SK-N-SH (cell line): ENCODE data around the gene CTAGE4. TPM values are rescaled to one million over a fixed set of nuclear protein-coding genes. Genes with fewer than 3 reads are reported as not detected.
"Not testable (repeated sequence)": the region's sequence is repeated elsewhere in the genome, so short reads cannot be mapped to it uniquely, and the experiment has no call there.

Experiments used
- CTCF ChIA-PET: fragments of 300-600, 350-600 bp; formaldehyde crosslinking; extraction: SDS; loops from one replicate; lab custom pipeline; 2021; lab: Yijun Ruan, JAX
- POLR2A ChIA-PET: fragments of 350-600 bp; sonication (Branson Sonifier 250); formaldehyde crosslinking; extraction: SDS; loops from one replicate; lab custom pipeline; 2020; ENCODE audit warnings: antibody characterized with exemption, inconsistent platforms; lab: Yijun Ruan, JAX
- DNase-seq: peaks from one replicate; pipeline ENCODE4 v3.0.0; 2012
- H2AFZ ChIP-seq: fragments of 200-600 bp; sonication (generic); 2 replicates; pipeline ENCODE4 v1.8.1; 2016; ENCODE audit warnings: antibody characterized with exemption, mild to moderate bottlenecking, low read depth
- H3F3A ChIP-seq: fragments of 200-600 bp; sonication (generic); replicated peaks from 2 replicates; pipeline ENCODE3; 2016; ENCODE audit warnings: antibody characterized with exemption, mild to moderate bottlenecking; ENCODE audit not compliant: insufficient read depth
- H3K27ac ChIP-seq, 2 experiments: fragments of 200-500 bp in 1 of 2; fragments of 200-600 bp in 1 of 2; sonication (Bioruptor generic) in 1 of 2; sonication (generic), shearing (Covaris generic) in 1 of 2; 2 replicates each; pipeline versions ENCODE4 v1.5.1 to v1.6.1; 2014 to 2016; ENCODE audit warnings: low read depth in 2 of 2, inconsistent platforms in 1 of 2, low read length in 1 of 2, mild to moderate bottlenecking in 1 of 2, mixed read lengths in 1 of 2
- H3K27me3 ChIP-seq: fragments of 200-600 bp; sonication (generic), shearing (Covaris generic); 2 replicates; pipeline ENCODE4 v1.6.1; 2016; ENCODE audit warnings: mixed run types; ENCODE audit not compliant: insufficient read depth
- H3K36me3 ChIP-seq, 2 experiments: fragments of 200-500 bp in 1 of 2; fragments of 200-600 bp in 1 of 2; sonication (Bioruptor generic) in 1 of 2; sonication (generic) in 1 of 2; replicated peaks in 1 of 2; 2 replicates each; pipeline versions ENCODE3 to v1.5.1; 2014 to 2016; ENCODE audit warnings: low read length in 1 of 2, mild to moderate bottlenecking in 1 of 2; ENCODE audit not compliant: insufficient read depth in 2 of 2, control insufficient read depth in 1 of 2
- H3K4me1 ChIP-seq, 2 experiments: fragments of 200-500 bp in 1 of 2; fragments of 200-600 bp in 1 of 2; sonication (Bioruptor generic) in 1 of 2; sonication (generic), shearing (Covaris generic) in 1 of 2; 2 replicates each; pipeline versions ENCODE4 v1.5.1 to v1.6.1; 2014 to 2016; ENCODE audit warnings: low read depth in 1 of 2, low read length in 1 of 2, mixed run types in 1 of 2; ENCODE audit not compliant: insufficient read depth in 2 of 2, control insufficient read depth in 1 of 2
- H3K4me2 ChIP-seq: fragments of 200-600 bp; sonication (generic), shearing (Covaris generic); 2 replicates; pipeline ENCODE4 v1.6.1; 2017; ENCODE audit warnings: mixed run types
- H3K4me3 ChIP-seq, 2 experiments: fragments of 200-500 bp in 1 of 2; fragments of 200-600 bp in 1 of 2; sonication (Bioruptor generic) in 1 of 2; sonication (generic), shearing (Covaris generic) in 1 of 2; 2 replicates each; pipeline versions ENCODE4 v1.5.1 to v1.8.1; 2014 to 2016; ENCODE audit warnings: low read depth in 2 of 2, inconsistent platforms in 1 of 2, low read length in 1 of 2, mild to moderate bottlenecking in 1 of 2, mixed read lengths in 1 of 2, moderate library complexity in 1 of 2
- H3K79me2 ChIP-seq: fragments of 200-600 bp; sonication (generic); 2 replicates; pipeline ENCODE4 v1.8.1; 2017; ENCODE audit warnings: mild to moderate bottlenecking; ENCODE audit not compliant: insufficient read depth
- H3K9ac ChIP-seq: fragments of 200-600 bp; sonication (generic); 2 replicates; pipeline ENCODE4 v1.6.1; 2017; ENCODE audit warnings: mixed run types
- H3K9me2 ChIP-seq: fragments of 200-600 bp; sonication (generic); 2 replicates; pipeline ENCODE4 v1.6.1; 2017; ENCODE audit warnings: mixed run types
- H3K9me3 ChIP-seq: fragments of 200-600 bp; sonication (generic); 2 replicates; pipeline ENCODE4 v1.6.1; 2017; ENCODE audit warnings: mixed run types, mild to moderate bottlenecking, moderate library complexity
- H4K20me1 ChIP-seq: fragments of 200-600 bp; sonication (generic); 2 replicates; pipeline ENCODE4 v1.6.1; 2017; ENCODE audit warnings: mild to moderate bottlenecking, mixed run types; ENCODE audit not compliant: insufficient read depth
- WGBS: methylation state at CpG from one replicate; pipeline ENCODE4 v1.1.6; 2017; ENCODE audit warnings: low lambda C conversion rate; 5-methylcytosine and 5-hydroxymethylcytosine counted together
- polyA plus RNA-seq, 3 experiments: library from polyadenylated mRNA; depleted of rRNA; stranded (reverse); fragments of >200 nt; gene quantifications; 2 replicates each; pipeline ENCODE4 v1.2.3, GENCODE V29; 2012

CTAGE4 gene
- polyA plus RNA-seq, 1 of the 3 experiments (the other 2 are of a cell fraction), result not detected

DNA sequence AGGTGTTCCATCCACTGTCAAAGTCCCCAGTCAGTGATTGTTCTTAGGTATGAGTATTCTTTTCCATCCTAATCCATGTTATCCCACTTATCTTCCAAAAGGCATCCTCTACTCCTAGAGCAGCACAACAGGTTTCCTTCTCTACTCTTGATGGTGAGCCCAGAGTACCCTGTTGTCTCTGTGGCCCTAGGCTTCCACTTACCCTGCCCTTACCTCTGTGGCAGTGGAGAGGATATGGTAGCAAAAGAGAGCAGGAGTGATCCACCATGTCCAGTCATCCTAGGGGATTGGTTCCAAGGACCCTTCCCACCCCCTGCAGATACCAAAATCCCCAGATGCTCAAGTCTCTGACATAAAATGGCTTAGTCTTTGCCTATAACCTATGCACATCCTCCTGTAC, 33.9 kb downstream of the CTAGE4 start:
- H3K36me3 ChIP-seq, POLR2A ChIA-PET, CTCF ChIA-PET, H3K79me2 ChIP-seq, H3K9me3 ChIP-seq, H3K9ac ChIP-seq, H4K20me1 ChIP-seq, H3K4me3 ChIP-seq, H2AFZ ChIP-seq, H3F3A ChIP-seq, H3K27me3 ChIP-seq, H3K27ac ChIP-seq, H3K9me2 ChIP-seq, H3K4me2 ChIP-seq, DNase-seq, H3K4me1 ChIP-seq: not testable (repeated sequence)

DNA sequence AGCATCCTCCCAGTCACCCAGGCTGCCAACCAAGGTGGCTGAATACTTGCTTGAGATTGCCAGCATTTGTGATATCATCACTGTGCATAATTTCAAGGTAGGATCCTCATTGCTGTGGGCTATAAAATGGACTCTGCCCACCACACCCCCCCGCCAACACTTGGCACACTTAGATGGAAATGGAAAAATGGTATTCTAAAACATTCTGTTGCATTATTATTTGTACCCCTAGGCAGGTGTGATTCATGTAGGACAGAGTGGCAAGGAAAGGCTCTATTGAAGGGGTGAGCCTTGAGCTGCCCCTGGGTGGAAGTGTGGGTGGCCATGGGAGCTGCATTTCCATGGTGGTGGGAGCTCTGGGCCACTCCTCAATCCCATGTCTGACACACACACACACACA, 35.3 kb downstream of the CTAGE4 start:
- H3K9ac ChIP-seq, H3K9me2 ChIP-seq, H4K20me1 ChIP-seq, H3K4me3 ChIP-seq, H3K27me3 ChIP-seq, H3K36me3 ChIP-seq, H3F3A ChIP-seq, H3K4me2 ChIP-seq, H3K9me3 ChIP-seq, H3K27ac ChIP-seq, H2AFZ ChIP-seq, CTCF ChIA-PET, POLR2A ChIA-PET, H3K4me1 ChIP-seq, DNase-seq, H3K79me2 ChIP-seq: not testable (repeated sequence)
- 19% methylated on average over 1 of the region's 1 CpG for WGBS

DNA sequence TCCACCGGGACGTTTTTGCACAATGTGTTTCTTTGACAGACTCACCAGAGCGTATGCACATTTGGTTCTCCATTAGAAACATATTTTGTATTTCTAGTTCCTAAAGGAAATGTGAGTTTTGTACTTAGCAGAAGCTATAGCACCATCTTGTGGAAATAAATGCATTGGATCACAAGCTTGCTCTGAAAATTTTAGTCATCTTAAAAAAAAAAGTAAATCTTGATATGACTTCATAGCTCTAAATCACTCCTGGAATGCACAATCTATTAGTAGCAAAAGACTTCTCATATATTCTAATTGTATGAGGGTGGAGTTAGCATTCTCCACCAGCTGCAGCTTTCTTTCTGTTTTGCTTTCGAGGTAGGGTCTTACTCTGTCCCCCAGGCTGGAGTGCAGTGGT, 35.9 kb downstream of the CTAGE4 start:
- DNase-seq, H3K27ac ChIP-seq, CTCF ChIA-PET, H3K9ac ChIP-seq, H3F3A ChIP-seq, H3K36me3 ChIP-seq, H3K4me1 ChIP-seq, H3K4me3 ChIP-seq, H3K79me2 ChIP-seq, H4K20me1 ChIP-seq, H3K9me3 ChIP-seq, H3K27me3 ChIP-seq, H2AFZ ChIP-seq, H3K9me2 ChIP-seq, H3K4me2 ChIP-seq, POLR2A ChIA-PET: not testable (repeated sequence)
- WGBS, result 14% methylated on average over 1 of the region's 4 CpGs

DNA sequence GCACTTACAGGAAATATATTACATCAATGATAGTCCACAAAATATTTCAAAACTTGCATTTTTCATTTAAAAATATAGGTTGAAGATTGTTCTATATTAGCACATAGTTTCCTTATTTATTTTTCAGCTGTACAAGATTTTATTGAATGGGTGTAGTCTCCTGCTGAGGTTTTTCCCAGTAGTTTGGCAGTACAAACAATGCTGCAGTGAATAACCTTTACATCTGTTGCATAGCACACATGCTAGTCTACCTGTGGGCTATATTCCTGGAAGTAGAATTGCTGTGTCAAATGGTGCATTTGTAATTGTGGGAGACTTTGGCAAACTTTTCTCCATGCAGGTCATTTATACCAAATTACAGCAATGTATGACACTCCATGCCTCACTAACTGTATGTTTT, 37.3 kb downstream of the CTAGE4 start:
- H2AFZ ChIP-seq, H3K9me2 ChIP-seq, H3K4me1 ChIP-seq, H3K79me2 ChIP-seq, H3K27me3 ChIP-seq, CTCF ChIA-PET, H3K4me2 ChIP-seq, H4K20me1 ChIP-seq, DNase-seq, H3K4me3 ChIP-seq, H3F3A ChIP-seq, H3K27ac ChIP-seq, H3K9me3 ChIP-seq, H3K36me3 ChIP-seq, H3K9ac ChIP-seq, POLR2A ChIA-PET: not testable (repeated sequence)

DNA sequence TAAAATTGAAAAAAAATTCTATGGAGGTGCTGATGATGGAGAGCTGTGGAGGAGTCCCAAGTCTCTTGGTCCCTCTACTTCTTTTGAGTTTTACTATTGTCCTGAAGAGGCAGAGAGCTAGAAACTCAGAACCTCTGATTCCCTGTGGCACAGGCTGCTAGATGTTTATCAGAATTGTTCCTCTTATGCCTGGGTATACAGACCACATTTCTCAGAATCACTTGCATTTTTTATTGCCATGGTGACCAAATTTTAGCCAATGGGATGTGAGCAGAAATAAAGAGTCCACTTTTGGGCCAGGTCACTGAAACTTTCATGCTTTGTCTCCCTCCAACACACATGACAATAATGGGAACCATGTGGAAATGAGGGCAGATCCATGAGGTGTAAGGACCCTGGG, 40.4 kb downstream of the CTAGE4 start:
- H4K20me1 ChIP-seq, H3K4me1 ChIP-seq, H2AFZ ChIP-seq, DNase-seq, H3K4me2 ChIP-seq, H3K9me3 ChIP-seq, H3K27me3 ChIP-seq, H3F3A ChIP-seq, H3K9ac ChIP-seq, CTCF ChIA-PET, H3K9me2 ChIP-seq, H3K4me3 ChIP-seq, H3K79me2 ChIP-seq, POLR2A ChIA-PET, H3K36me3 ChIP-seq, H3K27ac ChIP-seq: not testable (repeated sequence)

DNA sequence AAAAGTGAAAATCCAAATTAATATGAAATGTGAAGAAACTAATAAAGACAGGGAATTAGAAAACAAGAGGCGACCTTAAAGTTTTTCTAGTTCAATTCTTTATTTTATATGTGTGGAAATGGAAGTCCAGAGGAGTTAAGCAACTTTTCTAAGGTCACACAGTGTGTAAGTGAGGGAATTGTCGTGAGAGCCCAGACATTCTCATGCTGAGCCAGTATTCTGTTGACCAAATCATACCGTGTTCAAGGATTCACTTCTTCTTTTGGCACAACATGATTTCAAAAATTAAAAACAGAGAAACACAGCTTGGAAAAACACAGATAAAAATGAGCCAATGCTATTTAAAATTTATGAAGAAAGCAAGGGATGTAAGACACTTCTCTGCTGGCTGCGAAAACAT, 43.6 kb downstream of the CTAGE4 start:
- H3K9me3 ChIP-seq, H3K4me2 ChIP-seq, DNase-seq, H3K79me2 ChIP-seq, POLR2A ChIA-PET, H3K27ac ChIP-seq, H3K9me2 ChIP-seq, H3K27me3 ChIP-seq, H3K4me3 ChIP-seq, H3K4me1 ChIP-seq, H2AFZ ChIP-seq, CTCF ChIA-PET, H3K36me3 ChIP-seq, H4K20me1 ChIP-seq, H3K9ac ChIP-seq, H3F3A ChIP-seq: not testable (repeated sequence)
- 2% methylated on average over 3 of the region's 4 CpGs for WGBS

DNA sequence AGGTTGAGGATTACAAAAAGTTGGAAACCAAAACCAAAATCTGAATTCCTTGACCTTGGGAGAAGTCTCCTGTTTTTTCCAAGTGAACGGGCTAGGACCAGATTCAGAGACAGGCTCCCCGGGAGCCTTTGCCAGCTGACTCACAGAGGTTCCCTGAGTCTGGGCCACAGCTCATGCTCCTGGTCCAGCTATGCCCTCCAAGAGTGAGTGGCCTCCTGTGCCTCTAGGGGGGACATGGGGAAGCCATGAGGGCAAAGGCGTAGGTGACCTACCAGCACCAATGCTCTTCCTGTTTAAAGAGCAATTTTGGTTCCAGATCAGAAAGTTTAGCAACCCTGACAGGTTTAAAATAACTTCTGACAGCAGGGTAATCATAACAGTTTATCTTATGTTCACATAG, 45.5 kb downstream of the CTAGE4 start:
- POLR2A ChIA-PET, H3K36me3 ChIP-seq, H3F3A ChIP-seq, DNase-seq, H4K20me1 ChIP-seq, H2AFZ ChIP-seq, H3K4me2 ChIP-seq, CTCF ChIA-PET, H3K79me2 ChIP-seq, H3K27ac ChIP-seq, H3K4me3 ChIP-seq, H3K9ac ChIP-seq, H3K4me1 ChIP-seq, H3K27me3 ChIP-seq, H3K9me2 ChIP-seq, H3K9me3 ChIP-seq: not testable (repeated sequence)
- WGBS, result 0% methylated on average over 1 of the region's 3 CpGs
